NCI-H69 (cell line): Measurements from ENCODE around the gene PYM1.
A peak's percentile ranks its signal among the peaks of the same experiment; 100 is the strongest.

Experiments used
- DNase-seq: peaks from one replicate; lab custom pipeline; 2025; lab: John Stamatoyannopoulos, UW

Gene PYM1

GRCh38 chr12:55927588-55928502 lies at the start of gene PYM1:
Gene PYM1, minus strand, starts transcription at chr12:55927894. Its CDS starts 133 bp downstream, at chr12:55927761.
- DNase-seq = peak; percentile 78

- peak; percentile 67 for DNase-seq
Observed at GRCh38 chr12:55974308-55974730, 46.6 kb upstream of the PYM1 start.

- peak; percentile 100 for DNase-seq
Observed at GRCh38 chr12:55973599-55974307, 46.1 kb upstream of the PYM1 start, which contains the start of gene RAB5B. Gene RAB5B, plus strand, starts transcription at chr12:55974078. Its CDS starts 12,883 bp downstream, at chr12:55986961.

- DNase-seq = peak; percentile 57
Observed at GRCh38 chr12:55972911-55973598, 45.4 kb upstream of the PYM1 start.

GRCh38 chr12:55972456-55972855 lies 44.8 kb upstream of the PYM1 start:
- DNase-seq = no peak

GRCh38 chr12:55972042-55972441 lies 44.3 kb upstream of the PYM1 start:
- DNase-seq = no peak

GRCh38 chr12:55970775-55971174 lies 43.1 kb upstream of the PYM1 start:
- DNase-seq = no peak

- no peak for DNase-seq
Observed at GRCh38 chr12:55969356-55969755, 41.7 kb upstream of the PYM1 start.

GRCh38 chr12:55966408-55967281 lies 39.0 kb upstream of the PYM1 start, which contains the start of gene CDK2:
Gene CDK2, plus strand, starts transcription at chr12:55966830. Its CDS starts 179 bp downstream, at chr12:55967009.
- peak; percentile 94 for DNase-seq

- DNase-seq = no peak
Observed at GRCh38 chr12:55965941-55966407, 38.3 kb upstream of the PYM1 start, which contains the start of gene PMEL. Gene PMEL, minus strand, starts transcription at chr12:55966042. Its CDS starts 31 bp downstream, at chr12:55966011.

GRCh38 chr12:55965240-55965639 lies 37.5 kb upstream of the PYM1 start:
- DNase-seq = no peak

- no peak for DNase-seq
Observed at GRCh38 chr12:55963760-55964159, 36.1 kb upstream of the PYM1 start.

- peak; percentile 16 for DNase-seq
Observed at GRCh38 chr12:55957106-55957859, 29.6 kb upstream of the PYM1 start.

- DNase-seq = peak; percentile 8
Observed at GRCh38 chr12:55955800-55956508, 28.3 kb upstream of the PYM1 start.

GRCh38 chr12:55955344-55955743 lies 27.6 kb upstream of the PYM1 start:
- DNase-seq = no peak

GRCh38 chr12:55946553-55946952 lies 18.9 kb upstream of the PYM1 start:
- no peak for DNase-seq

GRCh38 chr12:55942577-55943136 lies 15.0 kb upstream of the PYM1 start:
- DNase-seq = no peak

GRCh38 chr12:55942055-55942454 lies 14.4 kb upstream of the PYM1 start:
- peak; percentile 19 for DNase-seq

GRCh38 chr12:55940065-55940732 lies 12.5 kb upstream of the PYM1 start:
- peak; percentile 89 for DNase-seq
